Keratinocyte (primary cell): ENCODE measurements around the gene BCL7A. TPM values are rescaled to one million over a fixed set of nuclear protein-coding genes. Genes with fewer than 3 reads are reported as not detected.

Experiments
- DNase-seq: peaks from one replicate; pipeline ENCODE4 v3.0.0-alpha.2; 2011; ENCODE audit warnings: low read depth, missing footprints, low spot score
- FAIRE-seq: peaks from 2 replicates; lab custom pipeline; 2011; peaks lifted over from hg19 to GRCh38; lab: Jason Lieb, UNC
- H2AFZ ChIP-seq: 2 replicates; pipeline ENCODE4 v1.6.0; 2012; ENCODE audit warnings: low read length, control low read depth, inconsistent platforms; ENCODE audit not compliant: control insufficient read depth
- H3K27ac ChIP-seq: 2 replicates; pipeline ENCODE4 v1.5.1; 2011; ENCODE audit warnings: low read length; ENCODE audit not compliant: control insufficient read depth, insufficient read depth
- H3K27me3 ChIP-seq: 3 replicates; pipeline ENCODE4 v1.6.0; 2011; ENCODE audit warnings: low read length; ENCODE audit not compliant: control insufficient read depth, insufficient read depth; ENCODE audit errors: extremely low read depth
- H3K36me3 ChIP-seq, 2 experiments: 2 replicates in 1 of 2; 3 replicates in 1 of 2; pipeline ENCODE4 v1.5.1; 2011; ENCODE audit warnings: low read length in 2 of 2, mild to moderate bottlenecking in 1 of 2; ENCODE audit not compliant: control insufficient read depth in 2 of 2, insufficient read depth in 2 of 2; ENCODE audit errors: extremely low read depth in 1 of 2
- H3K4me1 ChIP-seq: 3 replicates; pipeline ENCODE4 v1.5.1; 2011; ENCODE audit warnings: low read length; ENCODE audit not compliant: control insufficient read depth, insufficient read depth; ENCODE audit errors: extremely low read depth
- H3K4me2 ChIP-seq: 3 replicates; pipeline ENCODE4 v1.6.0; 2011; ENCODE audit warnings: low read depth, low read length; ENCODE audit not compliant: control insufficient read depth, insufficient read depth; ENCODE audit errors: extremely low read depth
- H3K4me3 ChIP-seq, 3 experiments: fragments of 200-600 bp in 1 of 3; sonication (generic) in 1 of 3; 2 replicates in 2 of 3; 3 replicates in 1 of 3; pipeline ENCODE4 v1.5.1; 2011 to 2016; ENCODE audit warnings: low read length in 3 of 3, mild to moderate bottlenecking in 3 of 3, control low read depth in 2 of 3, inconsistent platforms in 1 of 3, low read depth in 1 of 3, mixed read lengths in 1 of 3, mixed run types in 1 of 3, moderate library complexity in 1 of 3; ENCODE audit not compliant: control insufficient read depth in 2 of 3, insufficient read depth in 2 of 3; ENCODE audit errors: extremely low read depth in 1 of 3
- H3K79me2 ChIP-seq: 2 replicates; pipeline ENCODE4 v1.6.0; 2012; ENCODE audit warnings: low read length; ENCODE audit not compliant: control insufficient read depth, insufficient read depth
- H3K9ac ChIP-seq: 3 replicates; pipeline ENCODE4 v1.6.0; 2011; ENCODE audit warnings: low read length; ENCODE audit not compliant: control insufficient read depth, insufficient read depth; ENCODE audit errors: extremely low read depth
- H3K9me1 ChIP-seq: 3 replicates; pipeline ENCODE4 v1.6.0; 2011; ENCODE audit warnings: low read length; ENCODE audit not compliant: control insufficient read depth, insufficient read depth; ENCODE audit errors: extremely low read depth
- H3K9me3 ChIP-seq: 2 replicates; pipeline ENCODE4 v1.5.1; 2012; ENCODE audit warnings: low read depth, low read length; ENCODE audit not compliant: control insufficient read depth
- H4K20me1 ChIP-seq: 3 replicates; pipeline ENCODE4 v1.6.0; 2011; ENCODE audit warnings: low read length; ENCODE audit not compliant: control insufficient read depth, insufficient read depth; ENCODE audit errors: extremely low read depth
- EZH2 ChIP-seq: IDR thresholded peaks from one replicate; pipeline ENCODE4 v1.6.1; 2012; ENCODE audit warnings: inconsistent platforms, mild to moderate bottlenecking, low read length, moderate library complexity
- dilution Hi-C: fragments of 300-500 bp; cut with MboI; formaldehyde crosslinking; loops from one replicate; pipeline ENCODE4 v1.7.0; 2020; ENCODE audit warnings: low sequenced_read_pairs; ENCODE audit not compliant: extremely low pct_ligation_motif_present
- polyA plus RNA-seq, 5 experiments: library from polyadenylated mRNA; depleted of rRNA in 3 of 5; stranded (reverse) in 3 of 5; stranded (forward) in 1 of 5; unstranded in 1 of 5; fragments of >200 nt; gene quantifications; 1 replicate in 1 of 5; 2 replicates in 3 of 5; 3 replicates in 1 of 5; pipeline versions ENCODE4 v1.2.1 to v1.2.3, GENCODE V29; 2011 to 2012; ENCODE audit warnings: missing spikeins in 2 of 5, low read depth in 1 of 5, low replicate concordance in 1 of 5
- TF ChIP-seq, protein P1 (sequence below), 3 experiments: IDR thresholded peaks in 1 of 3; conservative IDR thresholded peaks in 1 of 3; optimal IDR thresholded peaks in 1 of 3; 2 replicates in 2 of 3; 3 replicates in 1 of 3; pipeline versions ENCODE3 to v1.5.1; 2011; ENCODE audit warnings: low read length in 3 of 3, mild to moderate bottlenecking in 3 of 3, moderate library complexity in 2 of 3, control low read depth in 1 of 3, inconsistent platforms in 1 of 3; ENCODE audit not compliant: insufficient read depth in 2 of 3; ENCODE audit errors: extremely low read depth in 1 of 3

Gene BCL7A
- polyA plus RNA-seq, 1 donor (not counting 4 experiments of a cell fraction or from before 2014, with no cell fraction given), result 12.8 TPM

DNA sequence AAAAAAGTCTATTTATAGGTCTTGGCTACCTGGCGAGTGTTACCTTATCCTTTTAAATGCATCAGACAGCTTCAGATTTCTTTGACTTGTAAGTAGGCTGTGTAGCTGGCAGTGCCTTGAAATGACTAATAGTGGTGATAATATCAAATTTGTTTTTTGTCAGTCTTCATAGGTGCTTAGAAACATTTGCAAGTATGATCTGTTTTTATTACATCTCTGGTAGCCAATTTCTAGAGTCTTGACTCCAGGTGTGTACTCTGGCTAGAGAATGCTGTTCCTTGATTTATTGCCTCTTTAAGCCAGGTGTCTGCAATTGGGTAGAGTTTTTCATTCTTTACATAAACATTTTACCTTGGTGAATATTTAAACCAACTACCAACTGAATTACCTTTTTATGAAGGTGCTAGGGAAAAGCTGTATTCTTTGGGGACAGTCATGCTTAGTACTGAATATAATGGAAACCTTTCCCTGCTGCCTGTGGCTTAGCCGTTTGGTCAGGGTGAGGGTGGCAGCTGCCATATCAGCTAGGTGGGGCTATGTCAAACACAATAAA, 89.5 kb downstream of the BCL7A start:
- H3K27me3 ChIP-seq, result no peaks in the 10 kb centered on the region
- H3K9me1 ChIP-seq, result peaks cover 2% of the 10 kb centered on the region
- no peak overlapping the region for H2AFZ ChIP-seq
- dilution Hi-C loops, result no loop called here
- H3K36me3 ChIP-seq, result peaks cover 0 to 2% of the 10 kb centered on the region in 2 experiments
- peaks cover 39% of the 10 kb centered on the region for H3K4me1 ChIP-seq
- no peak for FAIRE-seq
- H3K9me3 ChIP-seq, result no peaks in the 10 kb centered on the region
- peak overlapping the region; percentile 74 for H3K9ac ChIP-seq
- peak overlapping the region; percentile 97 for H3K27ac ChIP-seq
- DNase-seq, result peak; percentile 84
- H3K4me2 ChIP-seq, result peak overlapping the region; percentile 44
- H4K20me1 ChIP-seq, result peaks cover 6% of the 10 kb centered on the region
- peaks cover 39% of the 10 kb centered on the region for H3K79me2 ChIP-seq
- TF ChIP-seq, protein P1, sequence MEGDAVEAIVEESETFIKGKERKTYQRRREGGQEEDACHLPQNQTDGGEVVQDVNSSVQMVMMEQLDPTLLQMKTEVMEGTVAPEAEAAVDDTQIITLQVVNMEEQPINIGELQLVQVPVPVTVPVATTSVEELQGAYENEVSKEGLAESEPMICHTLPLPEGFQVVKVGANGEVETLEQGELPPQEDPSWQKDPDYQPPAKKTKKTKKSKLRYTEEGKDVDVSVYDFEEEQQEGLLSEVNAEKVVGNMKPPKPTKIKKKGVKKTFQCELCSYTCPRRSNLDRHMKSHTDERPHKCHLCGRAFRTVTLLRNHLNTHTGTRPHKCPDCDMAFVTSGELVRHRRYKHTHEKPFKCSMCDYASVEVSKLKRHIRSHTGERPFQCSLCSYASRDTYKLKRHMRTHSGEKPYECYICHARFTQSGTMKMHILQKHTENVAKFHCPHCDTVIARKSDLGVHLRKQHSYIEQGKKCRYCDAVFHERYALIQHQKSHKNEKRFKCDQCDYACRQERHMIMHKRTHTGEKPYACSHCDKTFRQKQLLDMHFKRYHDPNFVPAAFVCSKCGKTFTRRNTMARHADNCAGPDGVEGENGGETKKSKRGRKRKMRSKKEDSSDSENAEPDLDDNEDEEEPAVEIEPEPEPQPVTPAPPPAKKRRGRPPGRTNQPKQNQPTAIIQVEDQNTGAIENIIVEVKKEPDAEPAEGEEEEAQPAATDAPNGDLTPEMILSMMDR (optimal IDR thresholded peaks at IDR 0.05 in 1 of 3, IDR thresholded peaks at IDR 0.05 in 1 of 3, conservative IDR thresholded peaks at IDR 0.05 in 1 of 3; ENCODE audit: extremely low read depth in 1 of 3, insufficient read depth in 2 of 3, low read length in 3 of 3), result no peak
- no peak for TF ChIP-seq EZH2
- H3K4me3 ChIP-seq, result peak overlapping the region in 1 of 3 experiments; percentile 5

Other genes starting within 250 kb of the BCL7A start
- 2.8 to 4.3 TPM (median 4.1 TPM) in 3 replicates for gene RHOF, start 228.2 kb upstream of the BCL7A start, polyA plus RNA-seq
- 0.71 to 1.2 TPM (median 0.72 TPM) in 3 replicates for gene SETD1B, start 217.9 kb upstream of the BCL7A start, polyA plus RNA-seq
- not detected in 3 replicates for gene HPD, start 163.0 kb upstream of the BCL7A start, polyA plus RNA-seq
- gene PSMD9, start 133.1 kb upstream of the BCL7A start, polyA plus RNA-seq, result 84.8 to 95.4 TPM (median 90.5 TPM) in 3 replicates
- gene CFAP251, start 103.3 kb upstream of the BCL7A start, polyA plus RNA-seq, result 69.9 to 74.2 TPM (median 70.7 TPM) in 3 replicates
- gene MLXIP, start 56.9 kb downstream of the BCL7A start, polyA plus RNA-seq, result 4.7 to 17.8 TPM (median 5.5 TPM) in 3 replicates
- gene IL31, start 152.3 kb downstream of the BCL7A start, polyA plus RNA-seq, result not detected in 3 replicates
- gene LRRC43, start 161.2 kb downstream of the BCL7A start, polyA plus RNA-seq, result 0.33 to 0.60 TPM (median 0.45 TPM) in 3 replicates
- gene B3GNT4, start 181.8 kb downstream of the BCL7A start, polyA plus RNA-seq, result 1.7 to 3.8 TPM (median 2.3 TPM) in 3 replicates
- gene DIABLO, start 204.2 kb downstream of the BCL7A start, polyA plus RNA-seq, result 31.1 to 61.9 TPM (median 41.6 TPM) in 3 replicates
- gene VPS33A, start 244.6 kb downstream of the BCL7A start, polyA plus RNA-seq, result 14.2 to 17.5 TPM (median 16.5 TPM) in 3 replicates